HG02938 (cell line): Measurements from ENCODE around the gene ANGPTL2.

ENCODE experiments used
- ATAC-seq: cut with Tn5 transposase; IDR thresholded peaks from one replicate; pipeline ENCODE4 v1.9.1; 2021; ENCODE audit warnings: mild to moderate bottlenecking, moderate library complexity; ENCODE audit not compliant: unreplicated experiment

The ANGPTL2 gene

DNA sequence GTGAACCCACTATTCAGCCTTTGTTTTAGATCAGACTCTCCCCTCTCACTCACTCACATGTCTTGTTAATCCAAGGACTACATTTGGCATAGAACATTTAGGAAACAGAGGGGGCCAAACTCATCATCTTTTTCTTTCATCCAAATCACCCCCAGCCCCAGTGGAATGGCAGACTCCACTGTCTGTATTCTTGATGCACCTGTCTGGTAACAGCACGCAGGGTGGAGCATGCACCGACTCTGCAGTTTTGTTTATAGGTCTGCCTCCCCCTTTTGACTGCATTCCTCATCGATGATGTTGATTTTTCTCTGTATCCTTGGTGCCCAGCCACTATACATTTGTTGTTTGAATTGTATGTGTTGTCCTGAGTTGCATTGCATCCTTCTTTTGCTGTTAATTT, 66.0 kb downstream of the ANGPTL2 start:
- no peak for ATAC-seq

- ATAC-seq: no peak
Observed at GRCh38 chr9:127055745-127056402, 66.6 kb downstream of the ANGPTL2 start.

- ATAC-seq: no peak
Observed at GRCh38 chr9:127053960-127054359, 68.5 kb downstream of the ANGPTL2 start.

- ATAC-seq: no peak
Observed at GRCh38 chr9:127053057-127053821, 69.2 kb downstream of the ANGPTL2 start.

DNA sequence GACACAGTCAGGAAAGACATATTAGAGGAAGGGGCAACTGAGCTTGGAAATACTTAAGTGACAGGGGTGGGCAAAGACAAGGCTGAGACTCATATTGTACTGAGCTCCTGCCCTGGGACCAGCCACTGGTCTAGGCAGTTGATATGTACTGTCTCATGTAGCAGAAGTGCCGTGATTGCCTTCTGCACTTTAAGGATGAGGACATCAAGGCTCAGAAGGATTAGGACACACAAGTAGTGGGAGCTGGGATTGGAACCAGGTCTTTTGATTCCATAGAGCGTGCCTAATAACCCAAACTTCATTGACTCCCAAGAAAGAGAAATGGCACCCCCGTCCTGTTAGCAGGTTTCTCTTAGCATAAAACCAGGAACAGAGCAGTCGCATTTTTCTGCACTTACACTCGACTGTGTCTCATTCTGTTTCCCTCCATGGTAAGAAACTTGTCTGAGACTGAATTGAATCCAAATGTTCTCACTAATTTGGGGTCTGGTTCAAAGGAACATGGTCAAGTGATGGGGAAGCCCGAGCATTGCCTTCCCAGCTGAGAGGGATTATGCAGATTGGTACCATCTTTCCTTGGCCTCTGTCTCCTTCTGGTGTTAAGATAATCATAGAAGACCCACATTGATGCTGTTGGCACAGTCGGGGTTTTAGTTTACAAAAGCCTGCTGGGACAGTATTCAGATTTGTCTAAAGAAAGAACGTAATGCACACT, 70.4 kb downstream of the ANGPTL2 start:
- no peak for ATAC-seq

DNA sequence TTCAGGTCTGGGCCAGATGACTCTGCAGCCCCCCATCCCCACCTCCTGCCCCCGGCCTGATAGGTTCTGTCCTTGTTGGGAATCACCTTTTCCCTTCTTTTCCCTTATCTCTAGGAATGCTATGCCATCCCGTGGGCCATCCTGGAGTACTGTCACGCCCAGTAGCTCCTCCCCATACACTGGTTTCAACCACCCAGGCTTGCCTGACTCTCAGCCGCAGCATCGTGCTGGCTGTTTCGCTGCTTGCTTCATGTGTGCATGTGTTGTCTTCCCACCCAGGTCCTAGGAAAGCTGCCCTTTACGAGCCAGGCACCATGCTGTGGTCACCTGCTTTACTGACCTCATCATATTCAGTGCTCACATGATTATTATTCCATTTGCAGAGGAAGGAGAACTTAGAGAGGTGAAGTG, 71.8 kb downstream of the ANGPTL2 start:
- no peak for ATAC-seq

GRCh38 chr9:127050152-127050551, 72.3 kb downstream of the ANGPTL2 start:
- ATAC-seq: no peak

DNA sequence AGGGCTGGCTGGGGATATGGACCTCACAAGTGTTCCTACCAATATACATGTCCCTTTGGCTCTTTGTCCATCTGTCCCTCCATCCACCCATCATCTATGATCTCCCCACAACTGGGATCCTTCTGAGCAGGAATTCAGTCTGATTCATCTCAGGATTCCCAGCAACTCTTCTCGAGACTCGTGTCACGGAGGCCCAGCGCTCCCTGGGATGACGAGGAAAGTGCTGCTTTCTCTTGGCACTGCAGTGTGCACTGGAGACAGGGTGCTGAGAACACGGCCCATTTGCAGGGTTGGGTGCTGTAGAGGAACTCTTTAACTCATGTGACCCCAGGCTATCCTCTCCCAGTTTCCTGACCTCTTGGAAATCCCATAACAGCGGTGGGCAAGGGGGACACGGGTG, 72.9 kb downstream of the ANGPTL2 start:
- ATAC-seq: no peak

DNA sequence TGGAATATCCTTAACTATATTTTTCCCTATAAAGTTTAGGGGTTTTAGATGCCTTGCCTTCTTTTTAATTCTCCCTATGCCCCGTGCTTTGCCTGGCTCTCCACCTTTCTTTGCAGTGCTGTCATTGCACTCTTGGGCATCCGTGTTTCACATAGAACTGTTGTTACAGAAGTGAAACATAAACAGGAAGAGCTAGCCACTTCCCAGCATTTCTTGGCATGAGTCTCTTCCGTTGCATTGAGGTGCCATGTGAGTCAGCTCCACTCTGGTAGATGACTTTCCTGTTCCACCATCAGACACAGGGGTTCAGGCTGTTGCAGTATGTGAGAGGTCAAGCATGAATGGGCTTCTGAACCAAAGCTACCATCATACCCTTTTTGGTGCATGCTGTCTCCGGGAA, 73.4 kb downstream of the ANGPTL2 start:
- no peak for ATAC-seq

DNA sequence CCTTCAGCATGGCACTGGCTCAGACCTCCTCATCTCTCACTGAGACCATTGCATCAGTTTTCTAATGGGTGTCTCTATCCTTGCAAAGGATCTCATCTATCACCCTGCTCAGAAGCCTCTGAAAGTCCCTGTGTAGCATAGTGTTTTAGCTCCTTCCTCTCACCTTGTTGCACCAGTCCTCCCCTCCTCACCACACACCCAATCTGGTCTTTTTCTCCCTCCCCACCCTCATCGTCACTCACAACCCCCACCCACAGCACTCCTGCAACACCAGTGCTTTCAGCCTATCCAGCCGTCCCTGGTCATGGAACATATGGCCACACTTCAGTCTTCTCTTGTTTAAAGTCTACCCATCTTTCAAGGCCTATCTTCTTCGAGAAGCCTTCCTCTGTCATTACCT, 74.5 kb downstream of the ANGPTL2 start:
- ATAC-seq: no peak

DNA sequence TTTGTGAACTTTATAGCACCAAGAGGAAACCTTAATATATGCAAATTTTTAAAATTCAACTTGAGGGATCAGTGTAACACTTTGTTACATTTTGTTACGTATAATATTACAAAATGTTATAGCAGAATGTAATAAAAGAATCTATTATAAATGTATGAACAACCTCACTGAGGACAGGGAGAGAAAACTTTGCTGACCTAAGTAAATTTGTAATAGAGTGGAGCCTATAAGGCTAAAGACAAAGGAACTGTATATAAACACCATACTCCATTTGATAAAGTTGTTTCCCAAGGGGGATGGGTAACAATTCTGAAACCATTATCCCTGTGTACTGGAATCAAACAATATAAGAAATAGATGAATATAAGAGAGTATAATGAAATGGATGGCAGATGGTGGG, 77.3 kb downstream of the ANGPTL2 start:
- no peak for ATAC-seq

DNA sequence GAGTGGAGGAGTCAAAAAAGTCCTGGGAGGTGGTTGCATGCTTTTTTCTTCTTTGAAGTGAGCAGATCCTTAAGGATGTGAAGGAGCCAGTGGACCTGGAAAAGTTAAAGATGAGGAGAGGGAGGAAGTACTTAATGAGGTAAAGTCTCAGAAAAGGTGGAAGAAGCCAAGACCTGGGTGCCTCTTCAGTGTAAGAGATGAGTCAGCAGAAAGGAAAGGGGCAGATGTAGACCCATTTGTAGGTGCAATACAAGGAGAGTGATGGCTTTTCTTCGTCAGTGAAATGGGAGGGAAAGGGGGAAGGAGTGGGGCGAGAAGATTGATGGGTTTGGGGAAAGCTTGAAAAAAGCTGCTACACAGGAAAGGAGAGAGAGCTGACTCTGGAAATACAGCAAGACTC, 82.9 kb downstream of the ANGPTL2 start:
- ATAC-seq: no peak

- ATAC-seq: no peak
Observed at GRCh38 chr9:127038531-127038930, 83.9 kb downstream of the ANGPTL2 start.
